GM13976 (cell line): ENCODE results near the gene PDXK.

Source experiments
- DNase-seq: peaks from one replicate; pipeline ENCODE4 v3.0.0; 2012; ENCODE audit warnings: low spot score
- in situ Hi-C: fragments of 300-500 bp; cut with MboI; formaldehyde crosslinking; loops from one replicate; pipeline ENCODE4 v1.12.0; 2022; ENCODE audit warnings: low sequenced_read_pairs, mixed read lengths, inconsistent platforms; ENCODE audit not compliant: unreplicated experiment
- TF ChIP-seq, protein P1 (sequence below): IDR thresholded peaks from 2 replicates; pipeline ENCODE4 v1.5.1; 2012; ENCODE audit warnings: borderline replicate concordance, mild to moderate bottlenecking; ENCODE audit not compliant: insufficient read depth; ENCODE audit errors: extremely low read depth, missing control alignments, control extremely low read depth

The PDXK gene

DNA sequence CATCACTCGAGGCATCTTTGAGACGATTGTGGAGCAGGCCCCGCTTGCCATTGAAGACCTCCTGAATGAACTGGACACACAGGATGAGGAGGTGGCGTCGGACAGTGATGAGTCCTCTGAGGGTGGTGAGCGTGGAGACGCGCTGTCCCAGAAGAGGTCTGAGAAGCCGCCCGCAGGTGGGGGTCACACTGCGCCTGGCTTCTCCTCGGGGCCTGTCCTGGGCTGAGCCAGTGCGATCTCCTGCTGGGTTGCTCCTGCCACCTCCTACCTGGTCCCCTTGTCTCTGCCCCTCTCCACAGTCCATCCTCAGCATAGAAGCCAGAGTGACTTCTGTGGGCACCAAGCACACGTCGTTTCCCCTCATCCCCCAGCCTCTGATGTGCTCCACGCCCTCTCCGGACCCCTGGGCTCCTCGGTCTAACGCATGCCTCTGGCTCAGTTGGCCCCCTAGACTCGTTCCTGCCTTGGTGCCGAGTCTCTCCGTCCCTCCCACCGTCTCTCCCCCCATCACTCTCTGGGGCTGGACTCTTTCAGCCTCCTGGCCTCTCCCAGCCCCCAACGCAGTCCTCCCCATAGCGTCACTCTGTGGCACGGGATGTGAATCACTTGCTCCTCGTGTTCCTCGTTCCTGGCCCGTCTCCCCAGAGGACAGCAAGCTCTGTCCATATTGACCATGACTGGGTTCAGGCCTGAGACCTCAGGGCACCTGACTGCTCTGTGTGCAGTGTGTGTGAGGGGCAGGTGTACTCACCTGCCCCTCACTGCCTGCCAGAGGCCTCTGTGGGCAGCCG lies 79.2 kb downstream of the PDXK start:
- DNase-seq, result no peak
- in situ Hi-C loops, result no loop called here
- TF ChIP-seq, protein P1, sequence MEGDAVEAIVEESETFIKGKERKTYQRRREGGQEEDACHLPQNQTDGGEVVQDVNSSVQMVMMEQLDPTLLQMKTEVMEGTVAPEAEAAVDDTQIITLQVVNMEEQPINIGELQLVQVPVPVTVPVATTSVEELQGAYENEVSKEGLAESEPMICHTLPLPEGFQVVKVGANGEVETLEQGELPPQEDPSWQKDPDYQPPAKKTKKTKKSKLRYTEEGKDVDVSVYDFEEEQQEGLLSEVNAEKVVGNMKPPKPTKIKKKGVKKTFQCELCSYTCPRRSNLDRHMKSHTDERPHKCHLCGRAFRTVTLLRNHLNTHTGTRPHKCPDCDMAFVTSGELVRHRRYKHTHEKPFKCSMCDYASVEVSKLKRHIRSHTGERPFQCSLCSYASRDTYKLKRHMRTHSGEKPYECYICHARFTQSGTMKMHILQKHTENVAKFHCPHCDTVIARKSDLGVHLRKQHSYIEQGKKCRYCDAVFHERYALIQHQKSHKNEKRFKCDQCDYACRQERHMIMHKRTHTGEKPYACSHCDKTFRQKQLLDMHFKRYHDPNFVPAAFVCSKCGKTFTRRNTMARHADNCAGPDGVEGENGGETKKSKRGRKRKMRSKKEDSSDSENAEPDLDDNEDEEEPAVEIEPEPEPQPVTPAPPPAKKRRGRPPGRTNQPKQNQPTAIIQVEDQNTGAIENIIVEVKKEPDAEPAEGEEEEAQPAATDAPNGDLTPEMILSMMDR, result no peak

DNA sequence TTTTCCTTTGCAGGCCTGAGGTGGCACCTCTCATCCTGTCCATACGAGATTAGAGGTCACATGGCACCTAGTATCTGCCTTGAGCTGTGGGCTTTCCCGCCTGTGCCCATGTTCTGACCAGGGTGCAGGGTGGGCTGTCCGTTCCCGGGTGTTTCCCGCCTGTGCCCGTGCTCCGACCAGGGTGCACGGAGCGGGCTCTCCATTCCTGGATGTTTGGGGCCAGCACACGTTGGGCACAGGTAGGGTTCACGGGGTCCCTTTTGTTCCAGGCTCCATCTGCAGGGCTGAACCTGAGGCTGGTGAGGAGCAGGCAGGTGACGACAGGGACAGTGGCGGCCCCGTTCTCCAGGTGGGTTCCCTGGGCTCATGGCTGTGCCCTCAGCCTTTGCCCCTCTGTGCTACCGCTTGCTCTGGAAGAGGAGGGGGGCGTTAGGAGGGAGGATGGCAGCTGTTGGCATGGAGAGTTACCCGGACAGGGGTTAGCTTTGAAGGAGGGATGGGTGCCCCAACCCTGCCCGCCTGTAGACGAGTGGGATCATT lies 80.4 kb downstream of the PDXK start:
- in situ Hi-C loops, result no loop called here
- no peak for DNase-seq

DNA sequence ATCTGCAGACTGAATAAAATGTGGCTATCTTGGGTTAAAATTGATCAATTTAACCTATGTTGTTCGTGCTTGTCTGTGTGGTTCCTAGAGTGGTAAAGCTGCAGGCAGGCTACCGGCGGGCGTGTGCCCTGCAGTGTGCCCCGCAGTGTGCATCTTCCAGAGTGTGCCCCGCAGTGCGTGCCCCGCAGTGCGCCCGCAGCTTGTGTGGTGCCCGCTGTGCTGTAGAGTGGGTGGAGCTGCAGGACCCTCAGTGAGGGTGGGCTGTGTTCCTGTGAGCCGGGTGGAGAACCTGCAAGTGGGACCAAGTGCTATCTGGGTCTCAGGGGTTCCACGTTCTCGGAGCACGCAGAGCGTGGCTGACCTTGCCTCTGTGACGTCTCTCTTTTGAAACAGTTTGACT lies 81.2 kb downstream of the PDXK start:
- TF ChIP-seq, protein P1, result no peak
- in situ Hi-C loops, result loop anchor here (25.0 kb wide), 1 partner anchor 487 kb away; the partner anchor contains the start of gene AIRE
- no peak for DNase-seq

More for the DNA sequence above, 80.4 kb downstream of the PDXK start:
- TF ChIP-seq, protein P1, result no peak

DNA sequence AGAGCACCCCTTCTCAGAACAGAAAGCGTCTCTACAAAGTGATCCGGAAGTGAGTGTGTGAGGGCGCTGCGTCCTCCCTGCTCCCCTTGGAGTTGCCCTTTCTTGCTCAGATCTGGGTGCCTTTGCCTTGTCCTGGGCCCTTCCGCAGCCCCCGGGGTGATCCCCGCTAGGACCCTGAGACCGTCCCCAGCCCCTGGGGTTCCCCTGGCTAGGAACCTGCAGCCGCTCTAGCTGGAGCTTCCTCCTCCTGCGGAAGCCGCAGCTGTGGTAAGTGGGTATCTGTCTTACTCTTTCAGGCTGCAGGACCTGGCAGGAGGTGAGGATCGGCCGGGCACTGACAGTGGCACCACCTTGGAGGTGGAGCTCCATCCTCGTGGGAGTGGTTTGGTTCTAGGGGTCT lies 81.6 kb downstream of the PDXK start:
- DNase-seq, result no peak
- TF ChIP-seq, protein P1, result no peak
- in situ Hi-C loops, result loop anchor here (25.0 kb wide), 1 partner anchor 487 kb away; the partner anchor contains the start of gene AIRE

DNA sequence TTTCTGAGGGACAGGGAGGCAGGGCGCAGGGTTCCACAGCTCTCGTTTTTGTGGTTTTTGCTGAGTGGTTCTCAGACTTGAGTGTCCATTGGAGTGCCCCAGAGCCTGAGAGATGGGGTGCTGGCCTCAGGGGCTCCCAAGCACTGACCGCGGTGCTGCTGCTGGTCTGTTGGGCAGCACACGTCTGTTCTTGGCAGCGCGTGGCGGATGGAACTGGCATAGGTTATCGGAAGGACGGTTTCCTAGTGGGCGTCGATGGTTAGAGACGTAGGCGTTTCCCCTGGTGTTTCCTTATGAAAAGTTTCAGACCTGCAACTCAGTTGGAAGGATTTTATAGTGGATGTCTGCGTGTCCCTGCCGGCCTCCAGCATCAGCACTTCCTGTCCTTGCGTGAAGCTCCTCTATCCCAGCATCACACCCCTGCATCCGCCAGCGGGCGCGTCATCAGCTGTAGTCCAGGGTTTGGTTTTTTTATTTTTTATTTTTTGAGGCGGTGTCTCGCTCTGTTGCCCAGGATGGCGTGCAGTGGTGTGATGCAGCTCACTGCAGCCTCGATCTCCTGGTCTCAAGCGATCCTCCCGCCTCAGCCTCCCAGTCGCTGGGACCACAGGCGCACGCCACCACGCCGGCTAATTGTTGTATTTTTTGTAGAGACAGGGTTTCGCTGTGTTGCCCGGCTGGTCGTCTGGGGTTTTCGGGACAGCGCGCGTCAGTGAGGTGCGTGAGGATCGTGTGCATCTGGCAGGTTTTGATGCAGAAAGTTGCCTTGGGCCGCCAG lies 82.3 kb downstream of the PDXK start:
- in situ Hi-C loops, result loop anchor here (25.0 kb wide), 1 partner anchor 486 kb away; the partner anchor contains the start of gene AIRE
- DNase-seq, result no peak
- TF ChIP-seq, protein P1, result no peak

DNA sequence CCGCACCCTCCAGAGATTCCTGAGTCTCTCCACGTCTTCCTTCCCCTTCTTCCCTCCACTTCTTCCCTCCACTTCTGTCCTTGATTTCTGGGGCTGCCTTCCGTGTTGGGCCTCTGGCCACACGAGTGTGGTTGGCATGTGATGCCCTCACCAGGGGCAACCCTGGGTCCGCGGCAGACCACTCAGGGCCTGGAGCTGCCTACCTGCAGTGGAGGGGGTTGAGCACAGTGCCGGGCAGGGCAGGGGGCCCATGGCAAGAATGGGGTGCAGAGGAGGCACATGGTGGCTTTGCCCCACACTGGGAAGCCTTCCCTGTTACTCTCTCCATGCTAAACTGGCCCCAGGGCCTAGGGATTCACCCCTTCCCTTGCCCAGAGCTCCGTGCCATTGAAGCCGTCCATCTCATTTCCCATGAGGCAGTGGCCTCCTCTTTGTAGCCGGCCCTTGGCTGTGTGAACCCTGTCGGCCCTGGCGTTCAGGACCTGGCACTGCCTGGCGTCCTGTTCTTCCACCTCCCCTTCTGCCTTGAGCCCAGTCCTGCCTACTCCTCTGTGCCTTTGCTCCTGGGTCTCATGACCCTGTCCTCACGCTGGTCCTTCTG lies 83.9 kb downstream of the PDXK start:
- in situ Hi-C loops, result loop anchor here (25.0 kb wide), 1 partner anchor 484 kb away; the partner anchor contains the start of gene AIRE

More for the DNA sequence above, 83.9 kb downstream of the PDXK start:
- TF ChIP-seq, protein P1, result no peak
- no peak for DNase-seq
